Esophagus muscularis mucosa (tissue), 4 donors: Measurements from ENCODE around the gene TERB2. TPM values are rescaled to one million over a fixed set of nuclear protein-coding genes. Genes with fewer than 3 reads are reported as not detected.
A peak's percentile ranks its signal among the peaks of the same experiment; 100 is the strongest.
"Not testable (repeated sequence)": the region's sequence is repeated elsewhere in the genome, so short reads cannot be mapped to it uniquely, and the experiment has no call there.

ENCODE experiments used
- DNase-seq: peaks from one replicate; pipeline ENCODE4 v3.0.0-alpha.2; 2017; ENCODE audit errors: extremely low spot score
- H3K27ac ChIP-seq, 4 donors: fragments of 200-600 bp; sonication (generic); replicated peaks in 1 of 4; 1 replicate in 3 of 4; 2 replicates in 1 of 4; pipeline ENCODE4 v1.5.1; 2016 to 2019; ENCODE audit warnings: mild to moderate bottlenecking in 1 of 4
- H3K27me3 ChIP-seq, 4 donors: fragments of 200-600 bp; sonication (generic); one replicate each; pipeline versions ENCODE4 v1.5.1 to v1.6.0; 2016 to 2019
- H3K36me3 ChIP-seq, 4 donors: fragments of 200-600 bp; sonication (generic); one replicate each; pipeline ENCODE4 v1.5.1; 2016 to 2019
- H3K4me1 ChIP-seq, 4 donors: fragments of 200-600 bp; sonication (generic); one replicate each; pipeline ENCODE4 v1.5.1; 2016 to 2019
- H3K4me3 ChIP-seq, 4 donors: fragments of 200-600 bp; sonication (generic); 1 replicate in 2 of 4; 2 replicates in 2 of 4; pipeline ENCODE4 v1.5.1; 2016 to 2019; ENCODE audit warnings: mild to moderate bottlenecking in 4 of 4, moderate library complexity in 1 of 4
- H3K9me3 ChIP-seq, 4 donors: fragments of 200-600 bp; sonication (generic); 1 replicate in 3 of 4; 2 replicates in 1 of 4; pipeline ENCODE4 v1.5.1; 2016 to 2019
- CTCF ChIP-seq, 3 experiments: fragments of 200-600 bp in 2 of 3; fragments of 450-650 bp in 1 of 3; sonication (generic) in 2 of 3; IDR thresholded peaks; one replicate each; pipeline ENCODE4 v1.5.1; 2017 to 2019; ENCODE audit warnings: antibody characterized with exemption in 3 of 3, mild to moderate bottlenecking in 2 of 3, moderate library complexity in 1 of 3
- EP300 ChIP-seq: sonication (generic); formaldehyde crosslinking; IDR thresholded peaks from one replicate; pipeline ENCODE4 v1.6.1; 2017; ENCODE audit warnings: antibody characterized with exemption
- POLR2A ChIP-seq: fragments of 450-650 bp; IDR thresholded peaks from one replicate; pipeline ENCODE4 v1.6.1; 2017; ENCODE audit warnings: antibody characterized with exemption, moderate library complexity, mild to moderate bottlenecking, low read depth
- POLR2AphosphoS5 ChIP-seq, 2 donors: sonication (generic); formaldehyde crosslinking; IDR thresholded peaks; one replicate each; pipeline ENCODE4 v1.6.1; 2017; ENCODE audit warnings: antibody characterized with exemption in 2 of 2
- WGBS: methylation state at CpG from one replicate; pipeline ENCODE4 v1.1.5; 2018; 5-methylcytosine and 5-hydroxymethylcytosine counted together
- intact Hi-C: fragments of 100-400 bp; cut with DNase I; formaldehyde crosslinking; loops from one replicate; pipeline ENCODE4 v1.15.1; 2023
- total RNA-seq, 4 donors: library from RNA; depleted of rRNA; stranded (reverse); fragments of >200 nt; gene quantifications; one replicate each; pipeline versions ENCODE4 v1.1.0 to v1.2.1, GENCODE V29; 2016

The TERB2 gene
- total RNA-seq, 4 donors from 2014 or later: not detected

GRCh38 chr15:45021348-45021747, 64.9 kb downstream of the TERB2 start:
- Histone ChIP-seq H3K4me3 (no peak overlapping the region), H3K36me3 (no peaks in the 10 kb centered on the region), H3K27me3 (peaks cover 0 to 15% (median 0%) of the 10 kb centered on the region in 4 donors), H3K4me1 (peaks cover 10 to 19% (median 18%) of the 10 kb centered on the region in 4 donors), H3K27ac (no peak overlapping the region), H3K9me3 (no peaks in the 10 kb centered on the region)
- DNase-seq: no peak
- intact Hi-C loops: no loop called here
- TF ChIP-seq EP300: no peak
- no peak for TF ChIP-seq CTCF (IDR thresholded peaks at IDR 0.05)
- TF ChIP-seq POLR2A: no peak
- no peak for TF ChIP-seq POLR2AphosphoS5 (IDR thresholded peaks at IDR 0.05)
- 83% methylated on average over 5 of the region's 6 CpGs for WGBS

GRCh38 chr15:45022871-45023658, 66.6 kb downstream of the TERB2 start, which contains the start of gene SORD:
Gene SORD (plus strand): TSS chr15:45023195. CDS start chr15:45023284, 89 bp downstream.
- 0% methylated on average over 10 of the region's 48 CpGs for WGBS
- Histone ChIP-seq H3K36me3 (no peaks in the 10 kb centered on the region), H3K4me1 (peaks cover 10 to 19% (median 18%) of the 10 kb centered on the region in 4 donors), H3K27ac (peak within 1 kb of the TSS; percentile 62 to 83 (median 72)), H3K9me3 (no peaks in the 10 kb centered on the region), H3K27me3 (peaks cover 0 to 15% (median 0%) of the 10 kb centered on the region in 4 donors), H3K4me3 (peak within 1 kb of the TSS; percentile 61 to 77 (median 71))
- TF ChIP-seq CTCF (IDR thresholded peaks at IDR 0.05) (no peak), POLR2A (no peak), EP300 (no peak), POLR2AphosphoS5 (IDR thresholded peaks at IDR 0.05) (peak; percentile 23 to 57)
- intact Hi-C loops: no loop called here
- peak; percentile 94 for DNase-seq

GRCh38 chr15:45023659-45024225, 67.3 kb downstream of the TERB2 start:
- 19% methylated on average over 4 of the region's 4 CpGs for WGBS
- no peak for DNase-seq
- Histone ChIP-seq H3K4me3 (peak overlapping the region; percentile 61 to 77 (median 71)), H3K27ac (peak overlapping the region; percentile 62 to 83 (median 72)), H3K9me3 (no peaks in the 10 kb centered on the region), H3K36me3 (no peaks in the 10 kb centered on the region), H3K27me3 (peaks cover 0 to 15% (median 0%) of the 10 kb centered on the region in 4 donors), H3K4me1 (peaks cover 10 to 19% (median 18%) of the 10 kb centered on the region in 4 donors)
- no peak for TF ChIP-seq POLR2AphosphoS5 (IDR thresholded peaks at IDR 0.05)
- no peak for TF ChIP-seq EP300
- TF ChIP-seq POLR2A: no peak
- no peak for TF ChIP-seq CTCF (IDR thresholded peaks at IDR 0.05)
- intact Hi-C loops: no loop called here

GRCh38 chr15:45024649-45025048, 68.2 kb downstream of the TERB2 start:
- 85% methylated on average over 2 of the region's 3 CpGs for WGBS
- H3K27ac ChIP-seq, DNase-seq, H3K36me3 ChIP-seq, H3K9me3 ChIP-seq, H3K4me3 ChIP-seq: not testable (repeated sequence)
- intact Hi-C loops: loop anchor here (5.0 kb wide), 1 partner anchor 172 kb away; no protein-coding TSS in a partner anchor
- Histone ChIP-seq H3K27me3 (peaks cover 0 to 14% (median 0%) of the 10 kb centered on the region in 4 donors), H3K4me1 (peaks cover 10 to 19% (median 18%) of the 10 kb centered on the region in 4 donors)

GRCh38 chr15:45025627-45026026, 69.1 kb downstream of the TERB2 start:
- not testable (repeated sequence) for H3K27ac ChIP-seq, H3K9me3 ChIP-seq, H3K27me3 ChIP-seq, H3K36me3 ChIP-seq, H3K4me3 ChIP-seq, DNase-seq
- peaks cover 10 to 19% (median 18%) of the 10 kb centered on the region in 4 donors for H3K4me1 ChIP-seq
- 88% methylated on average over 3 of the region's 3 CpGs for WGBS
- intact Hi-C loops: loop anchor here (5.0 kb wide), 1 partner anchor 173 kb away; no protein-coding TSS in a partner anchor
